HG03460 (cell line): ENCODE results near the gene LRP11.
"Not testable (repeated sequence)": the region's sequence is repeated elsewhere in the genome, so short reads cannot be mapped to it uniquely, and the experiment has no call there.

Source experiments
- ATAC-seq: cut with Tn5 transposase; IDR thresholded peaks from one replicate; pipeline ENCODE4 v1.9.1; 2021; ENCODE audit not compliant: unreplicated experiment

The LRP11 gene

GRCh38 chr6:149852180-149852579 is 12.0 kb downstream of the LRP11 start:
- no peak for ATAC-seq

GRCh38 chr6:149851461-149852110 is 12.6 kb downstream of the LRP11 start:
- no peak for ATAC-seq

DNA sequence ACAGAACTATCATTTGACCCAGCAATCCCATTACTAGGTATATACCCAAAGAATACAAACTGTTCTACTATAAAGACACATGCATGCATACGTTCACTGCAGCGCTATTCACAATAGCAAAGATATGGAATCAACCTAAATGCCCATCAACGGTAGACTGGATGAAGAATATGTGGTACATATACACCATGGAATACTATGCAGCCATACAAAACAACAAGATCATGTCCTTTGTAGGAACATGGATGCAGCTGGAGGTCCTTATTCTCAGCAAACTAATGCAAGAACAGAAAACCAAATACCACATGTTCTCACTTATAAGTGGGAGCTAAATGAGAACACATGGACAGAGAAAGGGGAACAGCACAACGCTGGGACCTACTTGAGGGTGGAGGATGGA is 15.8 kb downstream of the LRP11 start:
- not testable (repeated sequence) for ATAC-seq

- no peak for ATAC-seq
Measured at GRCh38 chr6:149847939-149848267, 16.3 kb downstream of the LRP11 start.

GRCh38 chr6:149846321-149846720 is 17.8 kb downstream of the LRP11 start:
- no peak for ATAC-seq

DNA sequence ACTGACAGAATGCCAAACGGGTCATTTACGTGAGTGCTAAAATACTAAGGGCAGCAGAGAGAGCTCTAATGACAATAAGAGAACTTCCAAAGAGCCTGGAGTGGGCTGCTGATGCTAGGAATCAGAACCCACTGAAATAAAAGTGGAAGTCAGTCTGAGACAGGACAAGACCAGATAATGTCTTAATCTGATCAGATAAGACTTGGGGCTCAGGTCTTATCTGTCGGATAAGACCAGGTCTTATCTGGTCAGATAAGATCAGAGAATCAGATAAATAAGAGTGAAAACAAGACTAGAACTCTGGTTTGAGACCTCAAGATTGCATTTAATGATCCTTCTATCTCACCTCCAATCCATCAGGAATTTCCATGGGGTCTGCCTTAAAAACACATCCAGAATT is 18.6 kb downstream of the LRP11 start:
- ATAC-seq = no peak

- ATAC-seq = no peak
Measured at GRCh38 chr6:149844480-149844879, 19.7 kb downstream of the LRP11 start.

DNA sequence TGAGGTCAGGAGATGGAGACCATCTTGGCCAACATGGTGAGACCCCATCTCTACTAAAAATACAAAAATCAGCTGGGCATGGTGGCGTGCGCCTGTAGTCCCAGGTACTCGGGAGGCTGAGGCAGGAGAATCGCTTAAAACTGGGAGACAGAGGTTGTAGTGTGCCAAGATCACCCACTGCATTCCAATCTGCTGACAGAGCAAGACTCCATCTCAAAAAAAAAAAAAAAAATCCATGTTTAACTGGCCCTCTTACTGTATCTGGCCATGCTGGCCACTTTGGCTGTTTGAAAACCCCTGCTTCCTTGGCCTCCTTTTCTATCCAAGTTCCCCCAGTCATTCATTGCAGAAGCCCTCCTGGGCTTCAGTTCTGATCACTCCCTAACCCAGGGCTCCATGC is 20.1 kb downstream of the LRP11 start:
- ATAC-seq = not testable (repeated sequence)

GRCh38 chr6:149843051-149843633 is 21.0 kb downstream of the LRP11 start:
- no peak for ATAC-seq

DNA sequence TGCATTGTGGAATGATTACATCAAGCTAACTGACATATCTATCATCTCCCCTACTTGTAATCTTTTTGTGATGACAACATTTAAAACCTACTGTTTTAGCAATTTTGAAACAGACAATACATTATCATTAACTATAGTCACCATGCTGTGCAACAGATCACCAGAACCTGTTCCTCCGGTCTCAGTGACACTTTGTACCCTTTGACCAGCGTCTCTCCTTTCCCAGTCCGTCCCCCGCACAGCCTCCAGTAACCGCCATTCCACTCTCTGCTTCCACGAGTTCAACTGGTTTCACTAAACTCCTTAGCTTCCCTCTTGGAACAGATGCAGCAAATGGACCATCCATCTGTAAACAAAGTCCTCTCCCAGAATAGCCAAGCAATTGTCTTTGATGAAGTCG is 21.8 kb downstream of the LRP11 start:
- no peak for ATAC-seq

DNA sequence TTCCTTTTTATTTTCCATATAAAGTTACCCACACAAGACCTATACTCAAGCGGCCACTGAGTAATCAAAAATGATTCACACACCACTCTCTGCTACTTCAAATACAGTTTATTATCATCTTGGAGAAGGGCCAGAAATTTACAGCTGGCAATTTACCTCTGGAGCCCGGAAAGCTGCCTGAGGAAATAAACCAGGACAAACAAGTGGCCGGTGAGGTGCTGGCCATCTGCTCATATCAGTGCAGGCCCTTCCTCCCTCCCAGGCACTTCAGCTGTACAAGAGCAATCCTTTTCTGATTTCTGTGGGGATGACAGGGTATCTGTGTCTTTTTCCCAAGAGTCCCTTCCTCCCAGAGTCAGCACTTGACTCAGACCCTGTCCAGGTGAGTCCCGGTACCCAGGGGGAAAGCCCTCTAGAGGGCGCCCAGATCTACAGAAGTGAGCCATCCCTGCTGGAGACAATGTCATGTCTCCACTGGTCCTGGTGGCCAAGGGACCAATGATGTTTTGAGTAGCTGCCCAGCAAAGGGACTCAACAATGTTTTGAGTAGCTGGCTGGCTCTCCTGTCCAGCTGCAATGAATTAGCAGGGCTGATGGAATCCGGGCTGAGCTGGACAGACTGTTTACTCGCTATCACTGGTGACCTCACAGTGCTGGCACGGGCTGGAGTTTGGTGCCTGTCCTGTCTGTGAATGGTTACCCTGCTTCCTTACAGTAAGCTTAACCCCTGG is 23.6 kb downstream of the LRP11 start:
- ATAC-seq = no peak

DNA sequence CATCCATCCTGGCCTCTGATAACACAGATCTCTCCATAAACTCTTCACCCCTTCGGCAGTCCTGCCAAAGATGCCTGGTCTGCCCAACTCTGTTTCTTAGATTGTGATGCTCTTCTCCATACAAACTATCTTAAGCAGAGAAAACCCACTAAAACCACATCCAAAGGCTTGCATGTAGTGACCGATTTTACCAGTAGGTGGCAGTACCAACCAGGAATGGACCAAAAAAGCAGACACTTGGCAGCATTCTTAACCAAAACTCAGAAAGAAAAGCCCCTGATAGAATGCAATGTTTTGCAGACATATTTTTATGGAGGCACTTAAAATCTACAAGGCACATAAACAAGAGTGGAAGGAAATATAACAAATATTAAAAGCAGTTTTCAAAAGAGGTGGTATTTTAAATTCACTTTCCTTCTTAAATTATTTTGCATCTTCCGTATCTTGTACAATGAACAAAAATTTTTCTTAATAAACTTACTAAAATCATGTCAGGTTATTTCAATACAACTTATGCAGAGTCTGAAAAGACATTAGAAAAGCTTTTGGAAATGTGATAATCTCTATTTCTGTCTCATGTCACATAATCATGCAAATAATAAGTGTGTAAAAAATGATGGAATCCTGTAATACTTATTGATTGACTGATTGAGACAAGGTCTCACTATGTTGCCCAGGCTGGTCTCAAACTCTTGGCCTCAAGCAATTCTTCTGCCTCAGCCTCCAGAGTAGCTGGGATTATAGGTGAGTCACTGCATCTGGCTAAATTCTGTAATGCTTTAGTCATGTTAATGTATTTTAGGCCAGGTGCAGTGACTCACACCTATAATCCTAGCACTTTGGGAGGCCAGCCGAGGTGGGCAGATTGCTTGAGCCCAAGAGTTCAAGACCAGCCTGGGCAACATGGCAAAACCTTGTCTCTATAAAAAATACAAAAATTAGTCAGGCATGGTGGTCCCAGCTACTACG is 29.4 kb downstream of the LRP11 start:
- no peak for ATAC-seq

DNA sequence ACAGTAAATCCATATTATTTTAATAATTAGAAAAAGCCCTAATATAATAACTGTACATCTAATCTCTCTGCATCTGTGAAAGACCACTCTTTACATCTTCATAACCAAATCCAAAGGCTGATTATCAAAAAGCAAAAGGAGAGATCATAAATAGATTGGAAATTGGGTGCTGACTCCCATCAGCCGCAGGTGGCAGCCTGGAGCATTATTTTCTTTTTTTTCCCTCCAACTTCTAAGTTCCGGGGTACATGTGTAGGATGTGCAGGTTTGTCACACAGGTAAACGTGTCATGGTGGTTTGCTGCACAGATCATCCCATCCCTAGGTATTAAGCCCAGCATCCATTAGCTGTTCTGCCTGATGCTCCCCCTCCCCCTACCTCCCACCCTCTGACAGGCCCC is 30.5 kb downstream of the LRP11 start:
- no peak for ATAC-seq

DNA sequence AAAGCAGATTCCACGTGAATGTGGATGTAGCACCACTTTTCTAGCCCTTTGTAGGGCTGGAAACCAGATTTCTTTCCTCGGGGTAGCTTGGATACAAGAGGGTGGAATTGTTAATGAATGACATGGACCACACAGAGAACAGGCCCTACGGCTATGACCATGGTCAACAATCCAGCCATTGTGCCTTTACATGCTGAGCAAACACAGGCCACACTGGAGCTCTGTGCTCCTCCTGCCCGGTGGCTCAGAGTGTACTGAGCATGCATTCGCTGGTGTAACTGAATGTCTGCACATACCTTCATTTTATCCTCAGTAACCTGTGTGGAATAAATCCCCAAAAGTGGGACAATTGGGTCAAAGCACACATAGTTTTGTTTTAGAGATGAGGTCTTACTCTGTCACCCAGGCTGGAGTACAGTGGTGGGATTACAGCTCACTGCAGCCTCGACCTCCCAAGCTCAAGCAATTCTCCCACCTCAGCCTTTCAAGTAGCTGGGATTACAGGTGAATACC is 32.8 kb downstream of the LRP11 start:
- ATAC-seq = no peak

- ATAC-seq = no peak
Measured at GRCh38 chr6:149830731-149831307, 33.3 kb downstream of the LRP11 start.

GRCh38 chr6:149825292-149825691 is 38.9 kb downstream of the LRP11 start:
- ATAC-seq = no peak

DNA sequence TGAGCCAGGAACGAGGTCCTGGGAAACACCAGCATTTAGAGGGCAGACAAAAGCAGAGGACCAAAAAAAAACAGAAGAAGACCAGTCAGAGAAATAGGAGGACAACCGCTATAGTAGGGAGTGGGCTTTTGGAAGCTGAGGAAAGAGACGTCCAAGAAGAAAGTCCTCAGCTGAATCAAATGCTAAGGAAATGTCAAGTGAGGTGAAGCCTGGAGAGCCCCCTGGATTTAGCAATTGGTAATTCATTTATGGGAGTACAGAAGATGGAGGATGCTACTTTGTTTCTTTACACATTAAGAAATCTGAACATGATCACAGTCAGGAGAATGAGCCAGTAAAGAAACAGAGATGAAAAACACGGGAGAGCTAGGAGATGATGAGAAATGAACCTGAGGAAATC is 41.1 kb downstream of the LRP11 start:
- no peak for ATAC-seq

DNA sequence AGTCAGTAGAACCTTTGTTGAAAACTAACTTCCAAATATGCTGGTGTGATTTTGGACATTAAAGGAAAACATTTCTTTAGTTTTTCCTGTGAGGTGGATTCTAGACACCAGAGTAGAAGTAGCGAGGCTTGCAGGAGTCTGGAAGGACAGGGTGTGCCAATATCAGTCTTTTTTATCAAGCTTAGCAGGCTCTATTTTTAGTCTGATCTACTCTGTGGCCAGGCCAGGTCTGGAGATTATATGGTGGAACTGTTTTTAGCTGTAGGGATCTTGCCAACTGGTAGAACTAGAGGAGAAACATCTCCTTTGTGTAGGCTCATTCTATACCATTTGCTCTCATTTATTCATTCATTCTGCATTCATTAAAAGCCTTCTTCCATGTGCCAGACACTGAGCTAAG is 42.7 kb downstream of the LRP11 start:
- ATAC-seq = no peak

DNA sequence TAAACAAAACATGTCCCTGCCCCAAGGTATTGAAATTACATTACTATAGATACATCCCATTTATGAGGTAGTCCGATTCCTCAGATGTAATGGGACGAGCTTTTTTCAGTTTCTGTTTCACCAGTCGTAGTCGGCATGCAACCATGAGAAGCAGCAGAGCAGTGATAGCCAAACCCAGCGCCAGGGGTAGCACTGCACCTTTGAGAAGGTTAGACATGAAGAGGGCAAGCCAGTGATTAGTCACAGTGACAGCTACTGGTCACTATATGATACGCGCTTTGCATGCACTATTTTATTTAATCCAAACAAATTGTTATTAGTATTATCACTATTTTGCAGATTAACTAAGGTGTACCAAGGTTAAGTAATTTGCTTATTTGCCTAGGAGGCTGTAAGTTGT is 43.7 kb downstream of the LRP11 start:
- ATAC-seq = no peak

GRCh38 chr6:149815788-149816187 is 48.4 kb downstream of the LRP11 start:
- ATAC-seq = no peak

DNA sequence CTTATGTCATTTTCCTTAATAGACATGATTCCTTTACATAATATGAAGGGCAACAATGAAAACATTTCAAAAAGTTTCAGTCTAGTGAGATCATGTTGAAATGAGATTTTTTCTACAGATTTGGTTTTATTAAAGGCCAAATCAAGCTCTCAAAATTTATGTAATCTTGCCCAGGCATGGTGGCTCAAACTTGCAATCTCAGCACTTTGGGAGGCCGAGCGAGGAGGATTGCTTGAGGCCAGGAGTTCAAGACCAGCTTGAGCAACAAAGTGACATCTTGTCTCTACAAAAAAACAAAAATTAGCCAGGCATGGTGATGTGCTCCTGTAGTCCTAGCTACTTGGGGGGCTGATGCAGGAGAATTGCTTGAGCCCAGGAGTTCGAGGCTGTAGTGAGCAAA is 50.8 kb downstream of the LRP11 start:
- ATAC-seq = no peak
